Panc1 (cell line): ENCODE data around the gene OAS3.

Experiments used
- CTCF ChIP-seq: fragments of 450-650 bp; IDR thresholded peaks from 2 replicates; pipeline ENCODE4 v1.5.1; 2017; ENCODE audit warnings: mild to moderate bottlenecking
- POLR2AphosphoS5 ChIP-seq: IDR thresholded peaks from 2 replicates; pipeline ENCODE4 v1.6.1; 2012; ENCODE audit warnings: mild to moderate bottlenecking, low read depth, low read length, moderate library complexity
- SIN3A ChIP-seq: IDR thresholded peaks from 2 replicates; pipeline ENCODE4 v1.6.1; 2012; ENCODE audit warnings: low read depth, mild to moderate bottlenecking, low read length, moderate library complexity, borderline replicate concordance; ENCODE audit not compliant: insufficient read depth

- no peak for TF ChIP-seq CTCF
- no peak for TF ChIP-seq POLR2AphosphoS5
- no peak for TF ChIP-seq SIN3A
These were observed 1.6 kb downstream of the OAS3 start for GRCh38 chr12:112939761-112940381.
